ENCODE results near the gene ANTKMT. TPM values are rescaled to one million over a fixed set of nuclear protein-coding genes. Genes with fewer than 3 reads are reported as not detected.
A peak's percentile ranks its signal among the peaks of the same experiment; 100 is the strongest.

Gene ANTKMT
- polyA plus RNA-seq, 1 donor from 2014 or later, result 73.4 TPM

DNA sequence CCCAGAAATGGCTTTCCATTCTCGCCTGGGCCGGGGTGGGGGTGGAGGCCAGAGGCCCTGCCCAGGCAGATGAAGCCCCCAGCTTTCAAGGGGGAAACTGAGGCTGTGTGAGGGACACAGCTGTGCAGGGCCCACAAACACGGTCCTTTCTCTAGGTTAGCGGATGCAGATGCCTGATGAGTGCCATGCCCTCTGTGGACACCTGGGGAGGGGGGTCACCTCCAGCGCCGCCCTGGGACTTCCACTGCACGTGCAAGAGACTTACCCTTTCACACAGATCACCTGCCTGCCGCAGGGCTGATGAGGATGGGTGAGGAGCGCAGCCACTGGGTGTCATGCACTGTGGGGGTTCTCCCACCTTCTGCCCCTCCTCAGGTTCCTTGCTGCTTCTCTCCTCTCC lies 2.6 kb upstream of the ANTKMT start:
- no peak overlapping the region for H2AFZ ChIP-seq (ENCODE audit: low read depth, low read length)
- no peaks in the 10 kb centered on the region for H3K27me3 ChIP-seq (ENCODE audit: insufficient read depth, low read depth, low read length)
- H3K4me3 ChIP-seq (ENCODE audit: low read length), result no peak overlapping the region
- no peaks in the 10 kb centered on the region for H3F3A ChIP-seq (ENCODE audit: insufficient read depth, low read length, poor library complexity, severe bottlenecking)
- H3K9me2 ChIP-seq (ENCODE audit: insufficient read depth, low read length), result no peaks in the 10 kb centered on the region
- no peaks in the 10 kb centered on the region for H4K20me1 ChIP-seq (ENCODE audit: insufficient read depth)
- TF ChIP-seq RAD21 (conservative IDR thresholded peaks at IDR 0.05) (no peak), SMC3 (conservative IDR thresholded peaks at IDR 0.05; ENCODE audit: poor library complexity) (no peak), MXI1 (conservative IDR thresholded peaks at IDR 0.05; ENCODE audit: poor library complexity, severe bottlenecking) (no peak), POLR2AphosphoS5 (IDR thresholded peaks at IDR 0.05) (no peak), TAF1 (IDR thresholded peaks at IDR 0.05; ENCODE audit: low read depth) (no peak), EZH2 (IDR thresholded peaks at IDR 0.05; ENCODE audit: borderline replicate concordance, insufficient read depth, low read length, poor library complexity, severe bottlenecking) (no peak), EP300 (conservative IDR thresholded peaks at IDR 0.05; ENCODE audit: poor library complexity, severe bottlenecking) (no peak)
- TF ChIP-seq, protein P1, sequence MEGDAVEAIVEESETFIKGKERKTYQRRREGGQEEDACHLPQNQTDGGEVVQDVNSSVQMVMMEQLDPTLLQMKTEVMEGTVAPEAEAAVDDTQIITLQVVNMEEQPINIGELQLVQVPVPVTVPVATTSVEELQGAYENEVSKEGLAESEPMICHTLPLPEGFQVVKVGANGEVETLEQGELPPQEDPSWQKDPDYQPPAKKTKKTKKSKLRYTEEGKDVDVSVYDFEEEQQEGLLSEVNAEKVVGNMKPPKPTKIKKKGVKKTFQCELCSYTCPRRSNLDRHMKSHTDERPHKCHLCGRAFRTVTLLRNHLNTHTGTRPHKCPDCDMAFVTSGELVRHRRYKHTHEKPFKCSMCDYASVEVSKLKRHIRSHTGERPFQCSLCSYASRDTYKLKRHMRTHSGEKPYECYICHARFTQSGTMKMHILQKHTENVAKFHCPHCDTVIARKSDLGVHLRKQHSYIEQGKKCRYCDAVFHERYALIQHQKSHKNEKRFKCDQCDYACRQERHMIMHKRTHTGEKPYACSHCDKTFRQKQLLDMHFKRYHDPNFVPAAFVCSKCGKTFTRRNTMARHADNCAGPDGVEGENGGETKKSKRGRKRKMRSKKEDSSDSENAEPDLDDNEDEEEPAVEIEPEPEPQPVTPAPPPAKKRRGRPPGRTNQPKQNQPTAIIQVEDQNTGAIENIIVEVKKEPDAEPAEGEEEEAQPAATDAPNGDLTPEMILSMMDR (IDR thresholded peaks at IDR 0.05; ENCODE audit: poor library complexity, severe bottlenecking), result no peak
- TF ChIP-seq, protein P2, sequence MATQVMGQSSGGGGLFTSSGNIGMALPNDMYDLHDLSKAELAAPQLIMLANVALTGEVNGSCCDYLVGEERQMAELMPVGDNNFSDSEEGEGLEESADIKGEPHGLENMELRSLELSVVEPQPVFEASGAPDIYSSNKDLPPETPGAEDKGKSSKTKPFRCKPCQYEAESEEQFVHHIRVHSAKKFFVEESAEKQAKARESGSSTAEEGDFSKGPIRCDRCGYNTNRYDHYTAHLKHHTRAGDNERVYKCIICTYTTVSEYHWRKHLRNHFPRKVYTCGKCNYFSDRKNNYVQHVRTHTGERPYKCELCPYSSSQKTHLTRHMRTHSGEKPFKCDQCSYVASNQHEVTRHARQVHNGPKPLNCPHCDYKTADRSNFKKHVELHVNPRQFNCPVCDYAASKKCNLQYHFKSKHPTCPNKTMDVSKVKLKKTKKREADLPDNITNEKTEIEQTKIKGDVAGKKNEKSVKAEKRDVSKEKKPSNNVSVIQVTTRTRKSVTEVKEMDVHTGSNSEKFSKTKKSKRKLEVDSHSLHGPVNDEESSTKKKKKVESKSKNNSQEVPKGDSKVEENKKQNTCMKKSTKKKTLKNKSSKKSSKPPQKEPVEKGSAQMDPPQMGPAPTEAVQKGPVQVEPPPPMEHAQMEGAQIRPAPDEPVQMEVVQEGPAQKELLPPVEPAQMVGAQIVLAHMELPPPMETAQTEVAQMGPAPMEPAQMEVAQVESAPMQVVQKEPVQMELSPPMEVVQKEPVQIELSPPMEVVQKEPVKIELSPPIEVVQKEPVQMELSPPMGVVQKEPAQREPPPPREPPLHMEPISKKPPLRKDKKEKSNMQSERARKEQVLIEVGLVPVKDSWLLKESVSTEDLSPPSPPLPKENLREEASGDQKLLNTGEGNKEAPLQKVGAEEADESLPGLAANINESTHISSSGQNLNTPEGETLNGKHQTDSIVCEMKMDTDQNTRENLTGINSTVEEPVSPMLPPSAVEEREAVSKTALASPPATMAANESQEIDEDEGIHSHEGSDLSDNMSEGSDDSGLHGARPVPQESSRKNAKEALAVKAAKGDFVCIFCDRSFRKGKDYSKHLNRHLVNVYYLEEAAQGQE (IDR thresholded peaks at IDR 0.05; ENCODE audit: borderline replicate concordance), result no peak
- H3K36me3 ChIP-seq (ENCODE audit: insufficient read depth, low read length), result no peaks in the 10 kb centered on the region
- H3K27ac ChIP-seq (ENCODE audit: low read length), result peak overlapping the region; percentile 89
- no peak overlapping the region for H3K4me2 ChIP-seq (ENCODE audit: low read length)
- H3K9me3 ChIP-seq (ENCODE audit: low read length), result no peaks in the 10 kb centered on the region
- peak overlapping the region; percentile 90 for H3K9ac ChIP-seq (ENCODE audit: low read length)
- H3K79me2 ChIP-seq (replicated peaks; ENCODE audit: insufficient read depth, low read length), result peaks cover 10% of the 10 kb centered on the region

DNA sequence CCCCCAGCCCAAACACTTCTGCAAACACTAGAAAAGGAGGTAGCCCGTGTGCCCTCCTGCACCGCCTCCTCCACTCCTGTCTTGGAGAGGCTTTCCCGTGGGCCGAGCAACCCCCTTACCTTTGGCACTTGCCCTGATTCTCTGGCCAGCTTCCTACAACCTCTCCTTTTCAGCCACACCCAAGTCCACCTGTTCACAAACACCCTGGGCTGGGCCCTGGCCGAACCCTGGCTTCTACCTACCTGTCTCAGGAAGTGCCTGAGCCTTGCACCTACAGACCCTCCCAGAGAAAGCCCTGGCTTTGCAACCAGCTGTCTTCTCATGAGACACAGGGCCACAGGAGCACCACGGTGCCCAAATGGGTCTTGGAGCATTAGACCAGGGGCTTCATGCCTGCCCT lies 2.0 kb upstream of the ANTKMT start:
- no peak overlapping the region for H3K4me2 ChIP-seq (ENCODE audit: low read length)
- H3K4me3 ChIP-seq (ENCODE audit: low read length), result peak overlapping the region; percentile 95
- no peaks in the 10 kb centered on the region for H4K20me1 ChIP-seq (ENCODE audit: insufficient read depth)
- H3K36me3 ChIP-seq (ENCODE audit: insufficient read depth, low read length), result no peaks in the 10 kb centered on the region
- H3K9me3 ChIP-seq (ENCODE audit: low read length), result no peaks in the 10 kb centered on the region
- no peak overlapping the region for H2AFZ ChIP-seq (ENCODE audit: low read depth, low read length)
- no peaks in the 10 kb centered on the region for H3F3A ChIP-seq (ENCODE audit: insufficient read depth, low read length, poor library complexity, severe bottlenecking)
- peaks cover 10% of the 10 kb centered on the region for H3K79me2 ChIP-seq (replicated peaks; ENCODE audit: insufficient read depth, low read length)
- TF ChIP-seq EZH2 (IDR thresholded peaks at IDR 0.05; ENCODE audit: borderline replicate concordance, insufficient read depth, low read length, poor library complexity, severe bottlenecking) (no peak), SMC3 (conservative IDR thresholded peaks at IDR 0.05; ENCODE audit: poor library complexity) (no peak), TAF1 (IDR thresholded peaks at IDR 0.05; ENCODE audit: low read depth) (no peak)
- peak overlapping the region; percentile 89 for H3K27ac ChIP-seq (ENCODE audit: low read length)
- no peaks in the 10 kb centered on the region for H3K9me2 ChIP-seq (ENCODE audit: insufficient read depth, low read length)
- no peaks in the 10 kb centered on the region for H3K27me3 ChIP-seq (ENCODE audit: insufficient read depth, low read depth, low read length)
- H3K9ac ChIP-seq (ENCODE audit: low read length), result peak overlapping the region; percentile 90
